ENCODE results near the gene PWWP2B.

GRCh38 chr10:132382231-132382922 lies 14.6 kb upstream of the PWWP2B start:
- TF ChIP-seq FOSL2 (IDR thresholded peaks at IDR 0.05) (no peak), FOSL2 (CRISPR knock-in tag; IDR thresholded peaks at IDR 0.05) (no peak), CTCF (IDR thresholded peaks at IDR 0.05) (no peak), POLR2A (IDR thresholded peaks at IDR 0.05; ENCODE audit: low read length) (no peak), MYC (IDR thresholded peaks at IDR 0.05; ENCODE audit: borderline replicate concordance, low read length) (no peak), HES2 (IDR thresholded peaks at IDR 0.05) (no peak), CHD2 (IDR thresholded peaks at IDR 0.05; ENCODE audit: low read length, partially characterized antibody) (no peak), KDM5A (IDR thresholded peaks at IDR 0.05) (no peak), RNF2 (IDR thresholded peaks at IDR 0.05; ENCODE audit: borderline replicate concordance, low read depth) (no peak), REST (IDR thresholded peaks at IDR 0.05) (no peak), BHLHE40 (IDR thresholded peaks at IDR 0.05; ENCODE audit: low read depth, low read length) (no peak), FOXS1 (CRISPR knock-in tag; IDR thresholded peaks at IDR 0.05) (no peak), RFX5 (IDR thresholded peaks at IDR 0.05) (no peak)
- TF ChIP-seq, protein P1, sequence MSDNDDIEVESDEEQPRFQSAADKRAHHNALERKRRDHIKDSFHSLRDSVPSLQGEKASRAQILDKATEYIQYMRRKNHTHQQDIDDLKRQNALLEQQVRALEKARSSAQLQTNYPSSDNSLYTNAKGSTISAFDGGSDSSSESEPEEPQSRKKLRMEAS (IDR thresholded peaks at IDR 0.05) = no peak
